Measurements from ENCODE around the gene F2RL2. TPM values are rescaled to one million over a fixed set of nuclear protein-coding genes. Genes with fewer than 3 reads are reported as not detected.

F2RL2 gene
- total RNA-seq, 1 experiment from 2014 or later, result 0.13 TPM

DNA sequence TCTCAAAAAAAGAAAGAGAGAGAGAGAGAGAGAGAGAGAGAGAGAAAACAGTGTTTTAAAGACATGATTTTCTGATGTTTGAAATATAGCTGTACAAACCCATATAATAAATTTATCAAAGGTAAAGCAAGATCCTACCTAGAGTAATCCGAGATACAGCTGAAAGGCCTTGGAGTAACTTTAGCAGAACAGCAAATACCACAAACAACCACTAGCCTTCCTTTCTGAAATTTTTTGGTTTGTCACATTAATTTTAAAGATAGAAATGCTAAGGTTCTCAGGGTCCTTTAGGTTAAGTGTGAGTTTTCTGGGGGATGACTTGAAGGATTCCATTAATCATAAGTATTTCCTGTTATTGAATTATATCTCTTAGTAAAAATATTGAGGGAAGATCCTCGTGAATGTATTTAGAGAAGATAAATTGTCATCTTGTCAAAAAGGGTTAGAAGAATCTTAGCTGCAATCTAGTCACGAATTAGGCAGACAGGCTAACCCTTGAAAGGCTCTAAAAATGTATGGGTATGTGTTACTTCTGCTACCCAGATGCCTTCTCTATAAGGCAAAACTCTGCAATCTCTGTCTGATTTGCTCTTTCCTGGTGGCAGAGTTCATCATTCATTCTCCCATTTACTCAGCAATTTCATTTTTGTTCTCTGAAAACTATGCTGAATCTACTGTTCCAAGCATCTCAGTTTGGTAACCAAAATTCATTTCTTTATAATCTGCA, 27.3 kb downstream of the F2RL2 start:
- Histone ChIP-seq H3K36me3 (ENCODE audit: control insufficient read depth, insufficient read depth, low read length) (no peaks in the 10 kb centered on the region), H3K4me3 (ENCODE audit: low read depth in 2 of 2, low read length in 2 of 2) (no peak overlapping the region), H3K27ac (ENCODE audit: low read length) (no peak overlapping the region), H3K27me3 (ENCODE audit: control insufficient read depth, insufficient read depth, low read length) (peaks cover 15% of the 10 kb centered on the region), H3K4me1 (ENCODE audit: control insufficient read depth, insufficient read depth, low read length) (no peaks in the 10 kb centered on the region), H3K9me3 (ENCODE audit: control insufficient read depth, insufficient read depth, low read depth, low read length) (no peaks in the 10 kb centered on the region)
- ATAC-seq, result no peak
- no TSS peak for BruUV-seq (replicated peaks)
- POLR2A ChIA-PET, result no interaction called here
- CTCF ChIA-PET, result no interaction called here
- in situ Hi-C loops (cut with HindIII; ENCODE audit: low pct_unique_long_range_greater_than_20kb, low sequenced_read_pairs) (no loop called here), intact Hi-C loops (cut with micrococcal nuclease; ENCODE audit: unreplicated experiment) (no loop called here)
- no peak for TF ChIP-seq SIN3A (IDR thresholded peaks at IDR 0.05; ENCODE audit: borderline replicate concordance, insufficient read depth, low read depth, low read length)
- TF ChIP-seq REST (IDR thresholded peaks at IDR 0.05; ENCODE audit: insufficient read depth in 1 of 2, low read depth in 2 of 2, low read length in 1 of 2), result no peak
- no peak for TF ChIP-seq POLR2AphosphoS5 (IDR thresholded peaks at IDR 0.05; ENCODE audit: low read depth, low read length)
- no peak for TF ChIP-seq TCF7L2 (IDR thresholded peaks at IDR 0.05; ENCODE audit: low read depth, low read length)
- TF ChIP-seq CTCF (IDR thresholded peaks at IDR 0.05), result no peak
- DNase-seq (ENCODE audit: low read depth, low spot score), result no peak

DNA sequence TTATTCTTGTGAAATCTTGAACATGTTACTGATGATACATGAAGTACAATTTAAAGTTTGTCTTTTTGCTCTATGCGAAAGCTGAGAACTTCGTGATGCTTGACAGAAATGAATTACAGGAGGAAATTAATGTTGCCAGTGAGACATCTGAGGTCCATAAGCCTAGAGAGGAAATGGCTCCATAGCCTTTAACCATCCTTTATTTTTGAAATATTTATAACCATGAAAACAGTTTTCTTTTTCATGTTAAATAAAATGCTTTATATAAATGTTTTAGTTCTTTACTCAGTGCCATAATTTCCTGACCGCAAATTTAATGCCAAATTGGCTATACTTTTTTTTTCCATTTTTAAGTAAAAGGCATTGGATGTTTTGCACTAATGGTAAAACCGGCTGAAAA, 29.1 kb downstream of the F2RL2 start:
- Histone ChIP-seq H3K4me3 (ENCODE audit: low read depth in 2 of 2, low read length in 2 of 2) (no peak overlapping the region), H3K27me3 (ENCODE audit: control insufficient read depth, insufficient read depth, low read length) (peaks cover 24% of the 10 kb centered on the region), H3K27ac (ENCODE audit: low read length) (no peak overlapping the region), H3K36me3 (ENCODE audit: control insufficient read depth, insufficient read depth, low read length) (no peaks in the 10 kb centered on the region), H3K9me3 (ENCODE audit: control insufficient read depth, insufficient read depth, low read depth, low read length) (no peaks in the 10 kb centered on the region), H3K4me1 (ENCODE audit: control insufficient read depth, insufficient read depth, low read length) (no peaks in the 10 kb centered on the region)
- ATAC-seq (no peak), DNase-seq (ENCODE audit: low read depth, low spot score) (no peak)
- POLR2A ChIA-PET, result interaction anchor here (0.6 kb wide), 1 partner anchor 204 kb away, joined by 5 read pairs; no protein-coding TSS in a partner anchor
- in situ Hi-C loops (cut with HindIII; ENCODE audit: low pct_unique_long_range_greater_than_20kb, low sequenced_read_pairs), result no loop called here
- CTCF ChIA-PET, result interaction anchor here (0.6 kb wide), 1 partner anchor 299 kb away, joined by 4 read pairs; no protein-coding TSS in a partner anchor
- TF ChIP-seq REST (IDR thresholded peaks at IDR 0.05; ENCODE audit: insufficient read depth in 1 of 2, low read depth in 2 of 2, low read length in 1 of 2), result no peak
- no peak for TF ChIP-seq TCF7L2 (IDR thresholded peaks at IDR 0.05; ENCODE audit: low read depth, low read length)
- TF ChIP-seq POLR2AphosphoS5 (IDR thresholded peaks at IDR 0.05; ENCODE audit: low read depth, low read length), result no peak
- TF ChIP-seq CTCF (IDR thresholded peaks at IDR 0.05), result no peak
- TF ChIP-seq SIN3A (IDR thresholded peaks at IDR 0.05; ENCODE audit: borderline replicate concordance, insufficient read depth, low read depth, low read length), result no peak
- no TSS peak for BruUV-seq (replicated peaks)
- intact Hi-C loops (cut with micrococcal nuclease; ENCODE audit: unreplicated experiment), result no loop called here
